ENCODE measurements around the gene MB.

- no peak for TF ChIP-seq CTCF (IDR thresholded peaks at IDR 0.05)
- no peak for TF ChIP-seq ZFX (IDR thresholded peaks at IDR 0.05; ENCODE audit: borderline replicate concordance)
Observed at GRCh38 chr22:35569916-35570315, 47.2 kb downstream of the MB start.
